Neuronal stem cell (in vitro differentiated cells): ENCODE measurements around the gene TMED10. TPM values are rescaled to one million over a fixed set of nuclear protein-coding genes. Genes with fewer than 3 reads are reported as not detected.

ENCODE experiments used
- DNase-seq: peaks from one replicate; pipeline ENCODE4 v3.0.0-alpha.2; 2013; ENCODE audit warnings: low spot score
- H2AFZ ChIP-seq: one replicate; pipeline ENCODE4 v1.6.1; 2013; ENCODE audit warnings: mild to moderate bottlenecking, low read length, inconsistent platforms
- H2AK5ac ChIP-seq: 2 replicates; pipeline ENCODE4 v1.6.1; 2013; ENCODE audit warnings: low read depth, mild to moderate bottlenecking, inconsistent platforms, low read length, moderate library complexity, mixed read lengths
- H2BK120ac ChIP-seq: 2 replicates; pipeline ENCODE4 v1.6.1; 2013; ENCODE audit warnings: low read depth, mild to moderate bottlenecking, inconsistent platforms, low read length, moderate library complexity, mixed read lengths
- H2BK12ac ChIP-seq: one replicate; pipeline ENCODE4 v1.6.1; 2013; ENCODE audit warnings: low read length, inconsistent platforms
- H2BK15ac ChIP-seq: 2 replicates; pipeline ENCODE4 v1.6.1; 2013; ENCODE audit warnings: mild to moderate bottlenecking, low read length, inconsistent platforms, mixed read lengths
- H2BK5ac ChIP-seq: one replicate; pipeline ENCODE4 v1.6.1; 2013; ENCODE audit warnings: inconsistent platforms, mild to moderate bottlenecking, low read length, moderate library complexity
- H3K14ac ChIP-seq: one replicate; pipeline ENCODE4 v1.6.1; 2013; ENCODE audit warnings: low read length, inconsistent platforms
- H3K18ac ChIP-seq: 2 replicates; pipeline ENCODE4 v1.6.1; 2013; ENCODE audit warnings: low read length, inconsistent platforms
- H3K23ac ChIP-seq: 2 replicates; pipeline ENCODE4 v1.6.1; 2013; ENCODE audit warnings: low read depth, mild to moderate bottlenecking, mixed read lengths, low read length, inconsistent platforms; ENCODE audit not compliant: poor library complexity
- H3K27ac ChIP-seq: replicated peaks from 3 replicates; pipeline ENCODE4 v1.5.1; 2013; ENCODE audit warnings: low read length, inconsistent platforms
- H3K27me3 ChIP-seq, 3 experiments: 2 replicates each; pipeline ENCODE4 v1.6.1; 2013; ENCODE audit warnings: low read length in 3 of 3, mild to moderate bottlenecking in 2 of 3, inconsistent platforms in 1 of 3, low read depth in 1 of 3, mixed read lengths in 1 of 3, moderate library complexity in 1 of 3; ENCODE audit not compliant: control insufficient read depth in 3 of 3, insufficient read depth in 3 of 3
- H3K36me3 ChIP-seq, 2 donors: replicated peaks in 1 of 2; 2 replicates each; pipeline ENCODE4 v1.6.1; 2013; ENCODE audit warnings: low read length in 2 of 2; ENCODE audit not compliant: control insufficient read depth in 2 of 2, insufficient read depth in 2 of 2
- H3K4ac ChIP-seq: 2 replicates; pipeline ENCODE4 v1.6.1; 2013; ENCODE audit warnings: inconsistent platforms, mild to moderate bottlenecking, low read length, moderate library complexity
- H3K4me1 ChIP-seq, 2 donors: 1 replicate in 1 of 2; 2 replicates in 1 of 2; pipeline ENCODE4 v1.6.1; 2013; ENCODE audit warnings: low read length in 2 of 2, low read depth in 1 of 2; ENCODE audit not compliant: control insufficient read depth in 2 of 2, insufficient read depth in 1 of 2
- H3K4me2 ChIP-seq: one replicate; pipeline ENCODE4 v1.6.1; 2013; ENCODE audit warnings: mild to moderate bottlenecking, low read length, inconsistent platforms; ENCODE audit not compliant: insufficient read depth, poor library complexity, severe bottlenecking
- H3K4me3 ChIP-seq, 2 donors: 2 replicates each; pipeline ENCODE4 v1.5.1; 2013; ENCODE audit warnings: low read length in 2 of 2, mild to moderate bottlenecking in 2 of 2, inconsistent platforms in 1 of 2, moderate library complexity in 1 of 2
- H3K79me1 ChIP-seq: one replicate; pipeline ENCODE4 v1.6.1; 2013; ENCODE audit warnings: low read depth, mild to moderate bottlenecking, inconsistent platforms, low read length, moderate library complexity
- H3K9ac ChIP-seq: one replicate; pipeline ENCODE4 v1.6.1; 2013; ENCODE audit warnings: mild to moderate bottlenecking, low read depth, low read length, inconsistent platforms; ENCODE audit not compliant: poor library complexity
- H3K9me3 ChIP-seq, 2 donors: replicated peaks in 1 of 2; 2 replicates each; pipeline versions ENCODE3 to v1.6.1; 2013; ENCODE audit warnings: low read length in 2 of 2, mild to moderate bottlenecking in 2 of 2, inconsistent platforms in 1 of 2, low read depth in 1 of 2, mixed read lengths in 1 of 2, moderate library complexity in 1 of 2; ENCODE audit not compliant: control insufficient read depth in 2 of 2, insufficient read depth in 1 of 2
- H4K8ac ChIP-seq: one replicate; pipeline ENCODE4 v1.6.1; 2013; ENCODE audit warnings: low read depth, mild to moderate bottlenecking, inconsistent platforms, low read length, moderate library complexity
- H4K91ac ChIP-seq: one replicate; pipeline ENCODE4 v1.6.1; 2013; ENCODE audit warnings: low read length, low read depth, mild to moderate bottlenecking, inconsistent platforms; ENCODE audit not compliant: poor library complexity
- WGBS, 2 donors: extraction: QIAGEN DNeasy Blood & Tissue Kit; methylation state at CpG; one replicate each; pipeline ENCODE4 v1.1.7; 2013; ENCODE audit warnings: missing lambda C conversion rate in 2 of 2, mixed read lengths in 1 of 2; ENCODE audit not compliant: insufficient read length in 2 of 2, insufficient replicate concordance in 1 of 2; ENCODE audit errors: extremely low coverage in 2 of 2; 5-methylcytosine and 5-hydroxymethylcytosine counted together
- polyA plus RNA-seq, 2 experiments: library from polyadenylated mRNA; stranded (reverse); fragments of 200-250 nt; gene quantifications; one replicate each; pipeline ENCODE4 v1.2.3, GENCODE V29; 2013

Gene TMED10
- 134 TPM for polyA plus RNA-seq (2013, experiment 1 of 2)
- 130 TPM for polyA plus RNA-seq (2013, experiment 2 of 2)

DNA sequence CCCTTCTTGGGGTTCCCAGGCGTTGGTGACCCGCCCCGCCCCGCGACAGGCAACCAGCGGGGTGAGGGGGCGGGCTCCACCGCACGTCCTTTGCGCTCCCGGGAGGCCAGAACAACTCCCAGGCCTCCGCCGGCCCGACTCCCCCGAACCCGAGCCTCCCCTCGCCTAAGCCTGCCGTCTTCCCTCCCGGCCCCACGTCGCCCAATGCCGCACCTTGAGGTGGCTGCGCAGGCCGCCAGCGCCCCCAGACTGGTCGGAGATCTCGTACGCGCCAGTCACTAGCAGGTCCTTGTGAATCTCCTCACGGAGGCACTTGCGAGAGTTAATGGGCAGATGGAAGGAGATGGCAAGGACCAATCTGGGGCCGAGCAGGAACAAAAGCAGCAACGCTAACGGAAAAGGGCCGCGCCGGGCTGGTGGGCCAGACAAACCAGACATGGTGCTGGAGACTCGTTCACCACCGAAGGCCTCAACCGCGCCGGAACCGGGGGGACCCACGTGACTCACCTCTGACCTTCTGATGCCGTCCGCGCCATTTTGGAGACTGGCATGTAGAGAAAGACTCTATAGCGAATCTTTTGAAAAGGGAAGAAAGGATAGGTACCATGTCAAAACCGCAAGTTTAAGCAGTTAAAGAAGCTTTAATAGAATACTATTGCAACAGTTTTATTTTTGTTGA lies at the start of gene TMED10:
TSS of gene TMED10 (minus strand) at position 471 of the 679 bp plus-strand sequence. CDS start at position 438, 33 bp downstream.
- Histone ChIP-seq H3K23ac (peak within 1 kb of the TSS; percentile 69), H4K91ac (no peak within 1 kb of the TSS), H3K18ac (peak within 1 kb of the TSS; percentile 96), H2BK15ac (peak within 1 kb of the TSS; percentile 87), H3K27ac (peak within 1 kb of the TSS; percentile 83), H3K9ac (peak within 1 kb of the TSS; percentile 97), H3K79me1 (peaks cover 3% of the 10 kb centered on the region), H3K4me3 (peak within 1 kb of the TSS; percentile 77 to 89), H3K9me3 (no peaks in the 10 kb centered on the region), H3K27me3 (peaks cover 0 to 19% (median 0%) of the 10 kb centered on the region in 3 experiments), H3K36me3 (peaks cover 0 to 5% of the 10 kb centered on the region in 2 donors), H2BK120ac (no peak within 1 kb of the TSS), H3K4ac (peak within 1 kb of the TSS; percentile 79), H2AK5ac (peak within 1 kb of the TSS; percentile 58), H3K14ac (peak within 1 kb of the TSS; percentile 72), H2BK5ac (no peak within 1 kb of the TSS), H3K4me1 (peaks cover 0 to 5% of the 10 kb centered on the region in 2 donors), H3K4me2 (peak within 1 kb of the TSS; percentile 80), H2AFZ (peak within 1 kb of the TSS; percentile 87), H4K8ac (peak within 1 kb of the TSS; percentile 87), H2BK12ac (no peak within 1 kb of the TSS)
- DNase-seq: peak; percentile 91
- no CpG with 5 or more reads among the region's 49 CpGs for WGBS, 2 donors

DNA sequence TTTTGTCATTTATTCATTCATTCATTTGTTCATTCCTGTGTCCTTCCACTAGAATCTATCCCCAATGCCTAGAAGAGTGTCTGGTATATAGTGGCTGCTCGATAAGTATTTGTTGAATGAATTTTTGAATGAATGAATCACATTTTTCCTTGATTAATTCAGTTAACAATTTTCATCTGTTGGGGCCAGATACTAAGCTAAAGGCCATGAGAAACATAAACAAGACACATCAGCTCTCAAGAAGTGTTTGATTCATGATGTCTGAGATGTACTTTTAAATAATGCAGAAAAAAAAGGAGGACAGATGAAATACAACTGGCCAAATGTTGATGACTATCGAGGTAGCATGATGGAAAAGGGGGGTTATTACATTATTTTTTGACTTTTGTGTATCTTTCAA lies 48.1 kb upstream of the TMED10 start:
- no peaks in the 10 kb centered on the region for H3K79me1 ChIP-seq
- H3K36me3 ChIP-seq: no peaks in the 10 kb centered on the region
- no peak overlapping the region for H4K91ac ChIP-seq
- H3K27me3 ChIP-seq: peaks cover 0 to 5% (median 0%) of the 10 kb centered on the region in 3 experiments
- H3K4ac ChIP-seq: no peak overlapping the region
- no peak overlapping the region for H2AFZ ChIP-seq
- no peak overlapping the region for H3K9ac ChIP-seq
- no peak overlapping the region for H2BK120ac ChIP-seq
- DNase-seq: no peak
- H3K4me2 ChIP-seq: no peak overlapping the region
- H3K4me3 ChIP-seq: no peak overlapping the region
- no peak overlapping the region for H3K18ac ChIP-seq
- H2BK12ac ChIP-seq: no peak overlapping the region
- WGBS, 2 donors: no CpG with 5 or more reads among the region's 2 CpGs
- no peak overlapping the region for H3K14ac ChIP-seq
- H3K23ac ChIP-seq: no peak overlapping the region
- no peaks in the 10 kb centered on the region for H3K9me3 ChIP-seq
- no peak overlapping the region for H2BK15ac ChIP-seq
- H3K4me1 ChIP-seq: peaks cover 6 to 11% of the 10 kb centered on the region in 2 donors
- H4K8ac ChIP-seq: no peak overlapping the region
- H2BK5ac ChIP-seq: no peak overlapping the region
- no peak overlapping the region for H2AK5ac ChIP-seq
- no peak overlapping the region for H3K27ac ChIP-seq

- peaks cover 6 to 11% of the 10 kb centered on the region in 2 donors for H3K4me1 ChIP-seq
- no CpG with 5 or more reads among the region's 4 CpGs for WGBS, 2 donors
- no peak overlapping the region for H2BK12ac ChIP-seq
- no peaks in the 10 kb centered on the region for H3K27me3 ChIP-seq
- no peaks in the 10 kb centered on the region for H3K79me1 ChIP-seq
- H3K4me2 ChIP-seq: peak overlapping the region; percentile 3
- no peak overlapping the region for H4K8ac ChIP-seq
- no peak overlapping the region for H3K23ac ChIP-seq
- H3K18ac ChIP-seq: no peak overlapping the region
- no peak overlapping the region for H2BK120ac ChIP-seq
- peak overlapping the region; percentile 63 for H2AFZ ChIP-seq
- H3K4ac ChIP-seq: no peak overlapping the region
- H3K36me3 ChIP-seq: no peaks in the 10 kb centered on the region
- no peak overlapping the region for H2BK15ac ChIP-seq
- no peak overlapping the region for H2BK5ac ChIP-seq
- peak; percentile 49 for DNase-seq
- no peak overlapping the region for H3K9ac ChIP-seq
- no peak overlapping the region for H4K91ac ChIP-seq
- no peaks in the 10 kb centered on the region for H3K9me3 ChIP-seq
- H3K14ac ChIP-seq: no peak overlapping the region
- peak overlapping the region; percentile 55 for H3K27ac ChIP-seq
- no peak overlapping the region for H3K4me3 ChIP-seq
- no peak overlapping the region for H2AK5ac ChIP-seq
Measured at GRCh38 chr14:75223664-75224154, 47.3 kb upstream of the TMED10 start.

DNA sequence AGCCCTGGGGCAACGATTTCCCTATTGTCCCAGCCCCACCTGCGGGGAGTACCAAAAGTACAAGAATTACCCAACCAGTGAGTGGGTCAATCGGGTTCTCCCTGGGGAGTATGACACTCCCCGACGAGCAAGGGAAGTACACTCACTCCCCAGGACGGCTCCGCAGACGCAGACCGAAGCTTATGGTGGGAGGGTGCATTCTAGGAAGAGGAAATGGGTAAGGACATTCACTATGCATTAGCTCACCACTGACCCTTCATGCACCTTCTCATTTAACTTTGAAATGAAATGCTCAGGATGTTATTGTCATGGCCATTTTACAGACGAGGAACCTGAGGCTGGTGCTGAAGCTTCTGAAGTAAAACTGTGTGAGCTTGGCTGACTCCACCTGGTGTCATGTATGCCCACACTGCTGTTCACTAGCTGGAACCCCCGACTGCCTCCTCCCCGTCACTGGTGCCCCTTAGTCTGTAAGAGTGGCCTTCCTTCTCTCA lies 45.8 kb upstream of the TMED10 start:
- Histone ChIP-seq H4K8ac (no peak overlapping the region), H3K23ac (no peak overlapping the region), H2BK120ac (no peak overlapping the region), H3K4me3 (no peak overlapping the region), H3K9me3 (no peaks in the 10 kb centered on the region), H3K36me3 (no peaks in the 10 kb centered on the region), H2BK5ac (no peak overlapping the region), H3K4me1 (peaks cover 4 to 11% of the 10 kb centered on the region in 2 donors), H4K91ac (no peak overlapping the region), H2AFZ (peak overlapping the region; percentile 65), H3K9ac (no peak overlapping the region), H2BK15ac (no peak overlapping the region), H3K79me1 (no peaks in the 10 kb centered on the region), H2BK12ac (no peak overlapping the region), H3K4ac (no peak overlapping the region), H3K4me2 (no peak overlapping the region), H3K18ac (no peak overlapping the region), H3K27me3 (peaks cover 0 to 3% (median 0%) of the 10 kb centered on the region in 3 experiments), H3K14ac (no peak overlapping the region), H2AK5ac (no peak overlapping the region), H3K27ac (no peak overlapping the region)
- no peak for DNase-seq
- WGBS, 2 donors: no CpG with 5 or more reads among the region's 12 CpGs
